RWPE2 (cell line): ENCODE measurements around the gene NPM1.

Experiments
- ATAC-seq: fragments of 200-7000 bp; cut with Tn5 transposase; 3 replicates; pipeline ENCODE4 v1.9.1; 2021; ENCODE audit warnings: low read depth
- DNase-seq: peaks from one replicate; pipeline ENCODE4 v3.0.0-alpha.2; 2020; ENCODE audit warnings: low spot score
- H3K27ac ChIP-seq: fragments of 450-650 bp; 2 replicates; pipeline ENCODE4 v1.5.1; 2017; ENCODE audit warnings: mild to moderate bottlenecking; ENCODE audit not compliant: poor library complexity, severe bottlenecking
- H3K27me3 ChIP-seq: fragments of 250-450 bp; sonication (Bioruptor Pico); 2 replicates; pipeline ENCODE4 v1.5.1; 2021; ENCODE audit warnings: mild to moderate bottlenecking, moderate library complexity; ENCODE audit not compliant: insufficient read depth, poor library complexity, severe bottlenecking
- H3K36me3 ChIP-seq: fragments of 250-450 bp; sonication (Bioruptor Pico); 2 replicates; pipeline ENCODE4 v1.5.1; 2020; ENCODE audit warnings: low read depth, mild to moderate bottlenecking, moderate library complexity
- H3K4me1 ChIP-seq: fragments of 250-450 bp; sonication (Bioruptor Pico); 2 replicates; pipeline ENCODE4 v1.5.1; 2021; ENCODE audit warnings: mild to moderate bottlenecking, moderate library complexity; ENCODE audit not compliant: insufficient read depth, poor library complexity, severe bottlenecking
- H3K4me3 ChIP-seq: fragments of 250-450 bp; sonication (Bioruptor Pico); 2 replicates; pipeline ENCODE4 v1.5.1; 2021; ENCODE audit warnings: mild to moderate bottlenecking, moderate library complexity; ENCODE audit not compliant: severe bottlenecking
- H3K9me3 ChIP-seq: fragments of 250-450 bp; sonication (Bioruptor Pico); 2 replicates; pipeline ENCODE4 v1.5.1; 2021; ENCODE audit warnings: mild to moderate bottlenecking, moderate library complexity; ENCODE audit not compliant: severe bottlenecking
- CTCF ChIP-seq: fragments of 450-650 bp; IDR thresholded peaks from one replicate; pipeline ENCODE4 v1.5.1; 2017; ENCODE audit warnings: mild to moderate bottlenecking, moderate library complexity; ENCODE audit not compliant: poor library complexity, severe bottlenecking

Gene NPM1

GRCh38 chr5:171363846-171364245 is 23.8 kb upstream of the NPM1 start:
- TF ChIP-seq CTCF: no peak
- Histone ChIP-seq H3K36me3 (no peaks in the 10 kb centered on the region), H3K9me3 (no peaks in the 10 kb centered on the region), H3K27ac (no peak overlapping the region), H3K27me3 (no peaks in the 10 kb centered on the region), H3K4me1 (no peaks in the 10 kb centered on the region), H3K4me3 (no peak overlapping the region)
- DNase-seq: no peak
- ATAC-seq: no peak

- H3K4me1 ChIP-seq: no peaks in the 10 kb centered on the region
- H3K4me3 ChIP-seq: no peak overlapping the region
- H3K27ac ChIP-seq: no peak overlapping the region
- DNase-seq (no peak), ATAC-seq (no peak; the same call in 2 of the 3 replicates)
- no peaks in the 10 kb centered on the region for H3K36me3 ChIP-seq
- H3K9me3 ChIP-seq: no peaks in the 10 kb centered on the region
- TF ChIP-seq CTCF: peak; percentile 26
- no peaks in the 10 kb centered on the region for H3K27me3 ChIP-seq
These were observed 22.3 kb upstream of the NPM1 start for GRCh38 chr5:171365351-171365750.

GRCh38 chr5:171366645-171367044 is 21.0 kb upstream of the NPM1 start:
- DNase-seq (no peak), ATAC-seq (no peak)
- TF ChIP-seq CTCF: no peak
- H3K36me3 ChIP-seq: no peaks in the 10 kb centered on the region
- H3K27me3 ChIP-seq: no peaks in the 10 kb centered on the region
- no peak overlapping the region for H3K4me3 ChIP-seq
- H3K4me1 ChIP-seq: no peaks in the 10 kb centered on the region
- H3K27ac ChIP-seq: no peak overlapping the region
- H3K9me3 ChIP-seq: no peaks in the 10 kb centered on the region

- no peaks in the 10 kb centered on the region for H3K27me3 ChIP-seq
- ATAC-seq (no peak), DNase-seq (no peak)
- no peaks in the 10 kb centered on the region for H3K36me3 ChIP-seq
- no peak for TF ChIP-seq CTCF
- H3K4me3 ChIP-seq: no peak overlapping the region
- H3K9me3 ChIP-seq: no peaks in the 10 kb centered on the region
- no peaks in the 10 kb centered on the region for H3K4me1 ChIP-seq
- no peak overlapping the region for H3K27ac ChIP-seq
These were observed 20.0 kb upstream of the NPM1 start for GRCh38 chr5:171367424-171368370.

- H3K36me3 ChIP-seq: no peaks in the 10 kb centered on the region
- TF ChIP-seq CTCF: no peak
- DNase-seq (no peak), ATAC-seq (no peak)
- no peaks in the 10 kb centered on the region for H3K27me3 ChIP-seq
- no peaks in the 10 kb centered on the region for H3K4me1 ChIP-seq
- H3K4me3 ChIP-seq: no peak overlapping the region
- no peaks in the 10 kb centered on the region for H3K9me3 ChIP-seq
- H3K27ac ChIP-seq: no peak overlapping the region
These were observed 18.6 kb upstream of the NPM1 start for GRCh38 chr5:171369056-171369455.
